ENCODE data around the gene SLAMF7. TPM values are rescaled to one million over a fixed set of nuclear protein-coding genes. Genes with fewer than 3 reads are reported as not detected.

SLAMF7 gene
- total and polyA plus RNA-seq, 8 donors: 0.12 to 6.5 (median 0.46) TPM

DNA sequence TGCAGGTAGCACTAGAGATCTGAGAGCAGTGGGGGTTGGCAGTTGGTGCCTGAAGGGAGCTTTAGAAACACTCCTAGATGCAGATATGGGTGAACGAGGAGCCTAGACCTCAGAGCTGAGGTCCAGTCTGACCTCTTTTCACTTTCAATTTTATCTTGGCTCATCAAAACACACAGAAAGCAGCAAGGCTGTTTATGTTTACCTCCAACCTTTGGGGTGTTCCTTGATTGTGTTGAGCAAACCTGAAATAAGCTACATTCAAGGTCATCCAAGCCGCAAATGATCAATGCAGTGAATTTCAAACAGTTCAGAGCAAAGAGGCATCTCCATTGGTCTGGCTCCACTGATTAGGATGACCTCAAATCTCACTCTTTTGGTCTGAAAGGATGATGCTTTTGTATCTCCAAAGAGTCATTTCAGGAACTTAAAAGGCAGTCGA, 58.2 kb downstream of the SLAMF7 start:
- H3K4me3 ChIP-seq: no peak overlapping the region
- FAIRE-seq: no peak
- no peak for DNase-seq
- TF ChIP-seq, protein P1, sequence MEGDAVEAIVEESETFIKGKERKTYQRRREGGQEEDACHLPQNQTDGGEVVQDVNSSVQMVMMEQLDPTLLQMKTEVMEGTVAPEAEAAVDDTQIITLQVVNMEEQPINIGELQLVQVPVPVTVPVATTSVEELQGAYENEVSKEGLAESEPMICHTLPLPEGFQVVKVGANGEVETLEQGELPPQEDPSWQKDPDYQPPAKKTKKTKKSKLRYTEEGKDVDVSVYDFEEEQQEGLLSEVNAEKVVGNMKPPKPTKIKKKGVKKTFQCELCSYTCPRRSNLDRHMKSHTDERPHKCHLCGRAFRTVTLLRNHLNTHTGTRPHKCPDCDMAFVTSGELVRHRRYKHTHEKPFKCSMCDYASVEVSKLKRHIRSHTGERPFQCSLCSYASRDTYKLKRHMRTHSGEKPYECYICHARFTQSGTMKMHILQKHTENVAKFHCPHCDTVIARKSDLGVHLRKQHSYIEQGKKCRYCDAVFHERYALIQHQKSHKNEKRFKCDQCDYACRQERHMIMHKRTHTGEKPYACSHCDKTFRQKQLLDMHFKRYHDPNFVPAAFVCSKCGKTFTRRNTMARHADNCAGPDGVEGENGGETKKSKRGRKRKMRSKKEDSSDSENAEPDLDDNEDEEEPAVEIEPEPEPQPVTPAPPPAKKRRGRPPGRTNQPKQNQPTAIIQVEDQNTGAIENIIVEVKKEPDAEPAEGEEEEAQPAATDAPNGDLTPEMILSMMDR (IDR thresholded peaks at IDR 0.05): no peak
- intact Hi-C loops (cut with DNase I): no loop called here
- no peak overlapping the region for H3K27ac ChIP-seq
- no peaks in the 10 kb centered on the region for H3K36me3 ChIP-seq
- no peaks in the 10 kb centered on the region for H3K4me1 ChIP-seq
- H3K9me3 ChIP-seq: no peaks in the 10 kb centered on the region
- WGBS, 2 donors: 56 to 62% methylated on average over 3 of the region's 3 CpGs
- no peaks in the 10 kb centered on the region for H3K27me3 ChIP-seq
- ATAC-seq: no peak

DNA sequence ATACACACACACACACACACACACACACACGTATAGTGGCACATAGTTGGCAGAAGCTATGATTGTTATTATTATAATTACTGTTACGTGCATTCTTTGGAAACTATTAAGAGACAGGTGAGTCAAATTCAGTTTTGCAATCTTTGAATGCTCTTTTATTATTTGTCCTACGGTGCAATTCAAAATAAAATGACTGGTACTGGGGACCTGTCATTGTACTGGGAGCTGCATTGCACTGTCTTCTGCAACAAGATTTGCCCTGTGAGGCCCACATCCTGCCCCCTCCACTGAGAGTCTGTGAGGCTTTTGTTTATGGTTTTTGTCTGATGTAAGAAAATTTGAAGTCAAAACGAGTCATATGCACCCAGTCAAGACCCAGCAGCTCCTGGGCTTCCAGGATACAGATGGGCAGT, 58.8 kb downstream of the SLAMF7 start:
- Histone ChIP-seq H3K4me1 (no peaks in the 10 kb centered on the region), H3K36me3 (no peaks in the 10 kb centered on the region), H3K9me3 (no peaks in the 10 kb centered on the region), H3K4me3 (no peak overlapping the region), H3K27me3 (no peaks in the 10 kb centered on the region), H3K27ac (no peak overlapping the region)
- ATAC-seq (no peak), DNase-seq (no peak), FAIRE-seq (no peak)
- WGBS, 2 donors: 31 to 39% methylated on average over 4 of the region's 4 CpGs
- TF ChIP-seq, protein P1 (IDR thresholded peaks at IDR 0.05): no peak
- intact Hi-C loops (cut with DNase I): no loop called here

DNA sequence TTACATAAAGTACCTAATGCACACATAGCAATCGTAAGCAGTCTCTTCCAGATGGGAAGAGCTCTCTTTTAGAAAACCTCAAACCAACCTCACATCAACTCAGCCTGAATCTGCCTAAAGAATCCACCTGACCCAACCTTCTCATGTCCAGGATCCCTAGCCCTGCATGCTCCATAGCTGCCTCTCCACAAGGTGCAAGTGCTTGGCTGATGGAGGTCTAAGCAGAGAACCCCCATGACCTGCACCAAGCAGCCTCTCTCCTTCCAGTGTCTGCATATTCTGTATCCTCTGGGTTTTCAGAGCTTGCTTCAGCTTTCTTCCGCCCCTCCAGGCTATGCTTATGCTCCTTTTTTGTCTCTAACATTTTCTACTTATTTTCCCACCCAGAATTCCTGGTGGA, 59.4 kb downstream of the SLAMF7 start:
- whole genome bisulfite sequencing, 2 donors: 84 to 91% methylated on average over 2 of the region's 2 CpGs
- intact Hi-C loops (cut with DNase I): no loop called here
- FAIRE-seq: no peak
- no peaks in the 10 kb centered on the region for H3K36me3 ChIP-seq
- no peak for ATAC-seq
- no peaks in the 10 kb centered on the region for H3K4me1 ChIP-seq
- no peak for DNase-seq
- TF ChIP-seq, protein P1 (IDR thresholded peaks at IDR 0.05): no peak
- no peaks in the 10 kb centered on the region for H3K27me3 ChIP-seq
- no peak overlapping the region for H3K4me3 ChIP-seq
- no peaks in the 10 kb centered on the region for H3K9me3 ChIP-seq
- H3K27ac ChIP-seq: no peak overlapping the region

DNA sequence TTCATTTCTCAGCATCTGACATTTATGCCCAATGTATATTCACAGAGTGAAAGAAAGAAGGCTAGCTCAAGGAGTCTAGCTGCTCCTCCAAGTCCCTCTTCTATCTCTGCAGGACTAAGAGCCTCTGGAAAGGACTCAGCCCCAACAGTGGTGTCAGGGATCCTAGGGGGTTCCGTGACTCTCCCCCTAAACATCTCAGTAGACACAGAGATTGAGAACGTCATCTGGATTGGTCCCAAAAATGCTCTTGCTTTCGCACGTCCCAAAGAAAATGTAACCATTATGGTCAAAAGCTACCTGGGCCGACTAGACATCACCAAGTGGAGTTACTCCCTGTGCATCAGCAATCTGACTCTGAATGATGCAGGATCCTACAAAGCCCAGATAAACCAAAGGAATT, 60.6 kb downstream of the SLAMF7 start:
- FAIRE-seq (no peak), DNase-seq (no peak), ATAC-seq (no peak)
- intact Hi-C loops (cut with DNase I): no loop called here
- 74 to 83% methylated on average over 5 of the region's 5 CpGs for WGBS, 2 donors
- no peaks in the 10 kb centered on the region for H3K9me3 ChIP-seq
- no peaks in the 10 kb centered on the region for H3K27me3 ChIP-seq
- TF ChIP-seq, protein P1 (IDR thresholded peaks at IDR 0.05): no peak
- H3K36me3 ChIP-seq: no peaks in the 10 kb centered on the region
- H3K27ac ChIP-seq: no peak overlapping the region
- no peaks in the 10 kb centered on the region for H3K4me1 ChIP-seq
- no peak overlapping the region for H3K4me3 ChIP-seq

DNA sequence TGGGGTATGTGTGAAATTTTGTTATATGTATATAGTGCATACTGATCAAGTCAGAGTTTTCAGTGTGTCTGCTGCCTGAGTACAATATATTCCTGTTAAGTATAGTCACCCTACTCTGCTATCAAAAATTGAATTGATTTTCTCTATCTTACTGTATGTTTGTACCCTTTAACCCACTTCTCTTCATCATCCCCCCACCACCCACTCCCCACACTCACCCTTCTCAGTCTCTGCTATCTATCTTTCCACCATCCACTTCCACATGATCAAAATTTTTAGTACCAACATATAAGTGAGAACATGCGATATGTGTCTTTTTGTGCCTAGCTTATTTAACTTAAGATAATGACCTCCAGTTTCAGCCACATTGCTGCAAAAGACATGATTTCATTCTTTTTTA, 61.1 kb downstream of the SLAMF7 start:
- Histone ChIP-seq H3K36me3 (no peaks in the 10 kb centered on the region), H3K27ac (no peak overlapping the region), H3K27me3 (no peaks in the 10 kb centered on the region), H3K4me1 (no peaks in the 10 kb centered on the region), H3K4me3 (no peak overlapping the region), H3K9me3 (no peaks in the 10 kb centered on the region)
- ATAC-seq (no peak), DNase-seq (no peak), FAIRE-seq (no peak)
- intact Hi-C loops (cut with DNase I): no loop called here
- TF ChIP-seq, protein P1 (IDR thresholded peaks at IDR 0.05): no peak
- 94 to 95% methylated on average over 1 of the region's 1 CpG for WGBS, 2 donors

Data from pancreas (tissue), 10 donors.